Measurements from ENCODE around the gene CDKN2B-AS1. TPM values are rescaled to one million over a fixed set of nuclear protein-coding genes. Genes with fewer than 3 reads are reported as not detected.

The CDKN2B-AS1 gene
- total RNA-seq, 1 donor from 2014 or later: not detected

- Histone ChIP-seq H3K4me3 (no peak overlapping the region), H3K4me1 (no peaks in the 10 kb centered on the region), H3K27ac (no peak overlapping the region), H3K27me3 (no peaks in the 10 kb centered on the region), H3K9me3 (no peaks in the 10 kb centered on the region), H3K36me3 (no peaks in the 10 kb centered on the region)
- no peak for TF ChIP-seq CTCF (IDR thresholded peaks at IDR 0.05)
- DNase-seq (ENCODE audit: low spot score in 2 of 2): no peak
- intact Hi-C loops (cut with DNase I): no loop called here
Measured at GRCh38 chr9:22041775-22042174, 47.2 kb downstream of the CDKN2B-AS1 start.

- no peaks in the 10 kb centered on the region for H3K27me3 ChIP-seq
- H3K27ac ChIP-seq: no peak overlapping the region
- H3K36me3 ChIP-seq: no peaks in the 10 kb centered on the region
- H3K4me1 ChIP-seq: no peaks in the 10 kb centered on the region
- H3K9me3 ChIP-seq: no peaks in the 10 kb centered on the region
- no peak for TF ChIP-seq CTCF (IDR thresholded peaks at IDR 0.05)
- DNase-seq (ENCODE audit: low spot score in 2 of 2): no peak
- H3K4me3 ChIP-seq: no peak overlapping the region
- intact Hi-C loops (cut with DNase I): no loop called here
Measured at GRCh38 chr9:22043928-22044327, 49.3 kb downstream of the CDKN2B-AS1 start.

DNA sequence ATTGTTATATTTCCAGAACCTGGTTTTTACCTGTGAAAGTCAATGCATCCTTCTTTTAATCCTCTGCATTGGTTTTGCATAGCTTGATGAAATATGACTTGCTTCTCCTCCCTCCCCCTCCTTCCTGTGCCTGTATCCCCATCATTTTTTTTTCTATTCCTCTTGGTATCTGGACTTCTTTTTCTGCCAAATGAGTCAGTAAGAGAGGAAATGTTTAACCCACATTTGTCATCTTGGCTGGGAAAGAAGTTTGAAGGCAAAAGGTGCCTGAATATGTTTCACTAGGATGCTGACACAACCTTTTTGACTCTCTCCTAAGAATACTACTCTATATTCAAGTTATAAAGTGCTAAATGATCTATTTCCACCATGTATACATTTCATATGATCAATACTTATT, 50.0 kb downstream of the CDKN2B-AS1 start:
- intact Hi-C loops (cut with DNase I): no loop called here
- Histone ChIP-seq H3K4me3 (no peak overlapping the region), H3K36me3 (no peaks in the 10 kb centered on the region), H3K27me3 (no peaks in the 10 kb centered on the region), H3K4me1 (no peaks in the 10 kb centered on the region), H3K27ac (no peak overlapping the region), H3K9me3 (no peaks in the 10 kb centered on the region)
- no peak for TF ChIP-seq CTCF (IDR thresholded peaks at IDR 0.05)
- DNase-seq (ENCODE audit: low spot score in 2 of 2): no peak

DNA sequence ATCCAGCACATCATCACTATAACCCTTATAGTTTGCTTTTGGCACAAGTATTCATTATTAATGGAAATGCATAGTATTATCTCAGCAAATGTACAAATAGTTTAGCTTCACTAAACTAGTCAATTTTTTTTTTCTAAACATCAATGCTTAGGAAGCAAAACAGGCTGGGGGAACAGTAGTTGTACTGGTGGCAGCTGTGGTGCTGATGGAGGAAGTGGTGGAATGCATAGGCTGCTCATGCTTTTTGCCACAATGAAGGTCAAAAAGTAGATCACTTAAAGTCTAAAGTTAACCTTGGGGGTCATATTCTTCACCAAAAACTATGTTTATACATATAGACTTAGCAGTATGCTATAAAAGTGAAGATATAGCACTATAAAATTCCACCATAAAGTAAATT, 50.8 kb downstream of the CDKN2B-AS1 start:
- intact Hi-C loops (cut with DNase I): no loop called here
- Histone ChIP-seq H3K27me3 (no peaks in the 10 kb centered on the region), H3K4me1 (no peaks in the 10 kb centered on the region), H3K9me3 (no peaks in the 10 kb centered on the region), H3K4me3 (no peak overlapping the region), H3K36me3 (no peaks in the 10 kb centered on the region), H3K27ac (no peak overlapping the region)
- no peak for TF ChIP-seq CTCF (IDR thresholded peaks at IDR 0.05)
- no peak for DNase-seq (ENCODE audit: low spot score in 2 of 2)

DNA sequence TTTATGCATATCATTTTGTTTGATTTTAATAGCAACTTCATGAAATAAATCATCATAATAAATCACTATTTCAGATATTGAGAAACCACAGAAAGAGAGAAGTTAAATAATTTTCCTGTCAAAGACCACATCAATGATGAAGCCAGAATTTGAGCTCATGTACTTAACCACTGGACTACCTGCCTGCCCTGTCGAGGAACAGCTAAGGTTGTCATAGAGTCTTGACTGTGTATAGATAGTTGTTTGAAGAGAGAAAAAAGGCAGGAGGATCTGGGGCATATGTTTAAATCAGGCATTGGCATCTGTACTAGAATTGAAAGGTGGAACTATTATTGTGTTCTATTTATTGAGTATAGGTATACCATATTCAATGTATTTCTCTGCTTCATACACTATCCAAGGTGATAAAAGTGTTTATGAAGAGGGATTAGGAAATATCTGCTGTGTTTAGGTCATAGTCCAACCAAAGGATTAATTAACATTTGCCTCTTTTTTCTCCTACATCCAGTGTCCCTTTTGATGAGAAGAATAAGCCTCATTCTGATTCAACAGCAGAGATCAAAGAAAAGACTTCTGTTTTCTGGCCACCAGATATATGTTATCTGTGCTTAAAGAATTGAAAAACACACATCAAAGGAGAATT, 51.8 kb downstream of the CDKN2B-AS1 start:
- Histone ChIP-seq H3K36me3 (no peaks in the 10 kb centered on the region), H3K4me1 (no peaks in the 10 kb centered on the region), H3K27ac (no peak overlapping the region), H3K4me3 (no peak overlapping the region), H3K27me3 (no peaks in the 10 kb centered on the region), H3K9me3 (no peaks in the 10 kb centered on the region)
- no peak for TF ChIP-seq CTCF (IDR thresholded peaks at IDR 0.05)
- intact Hi-C loops (cut with DNase I): no loop called here
- no peak for DNase-seq (ENCODE audit: low spot score in 2 of 2)

GRCh38 chr9:22047596-22047995, 53.0 kb downstream of the CDKN2B-AS1 start:
- H3K4me3 ChIP-seq: no peak overlapping the region
- no peaks in the 10 kb centered on the region for H3K27me3 ChIP-seq
- no peak for TF ChIP-seq CTCF (IDR thresholded peaks at IDR 0.05)
- no peak for DNase-seq (ENCODE audit: low spot score in 2 of 2)
- no peaks in the 10 kb centered on the region for H3K4me1 ChIP-seq
- intact Hi-C loops (cut with DNase I): no loop called here
- H3K36me3 ChIP-seq: no peaks in the 10 kb centered on the region
- no peaks in the 10 kb centered on the region for H3K9me3 ChIP-seq
- H3K27ac ChIP-seq: no peak overlapping the region
